Body of pancreas (tissue), 4 donors: ENCODE results near the gene GABRP.

Source experiments
- POLR2A ChIP-seq, 3 donors: fragments of 450-650 bp; IDR thresholded peaks; one replicate each; pipeline ENCODE4 v1.6.1; 2016; ENCODE audit warnings: antibody characterized with exemption in 3 of 3, mild to moderate bottlenecking in 2 of 3
- TF ChIP-seq, protein P1 (sequence below), 7 experiments: fragments of 450-650 bp in 4 of 7; fragments of 200-600 bp in 3 of 7; sonication (generic) in 3 of 7; IDR thresholded peaks; one replicate each; pipeline ENCODE4 v1.5.1; 2016 to 2019; ENCODE audit warnings: antibody characterized with exemption in 7 of 7

DNA sequence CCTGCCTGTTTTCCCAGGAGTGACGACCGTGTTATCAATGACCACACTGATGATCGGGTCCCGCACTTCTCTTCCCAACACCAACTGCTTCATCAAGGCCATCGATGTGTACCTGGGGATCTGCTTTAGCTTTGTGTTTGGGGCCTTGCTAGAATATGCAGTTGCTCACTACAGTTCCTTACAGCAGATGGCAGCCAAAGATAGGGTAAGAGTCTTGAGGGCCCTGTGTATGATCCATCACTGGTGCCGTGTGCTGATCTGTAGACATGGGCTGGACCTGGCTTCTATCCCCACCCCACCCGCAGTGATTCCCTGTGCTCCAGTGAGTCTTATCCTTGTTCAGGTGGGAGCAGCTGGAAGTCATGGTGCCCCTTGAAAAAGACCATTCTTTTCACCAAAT, 26.0 kb downstream of the GABRP start:
- TF ChIP-seq, protein P1, sequence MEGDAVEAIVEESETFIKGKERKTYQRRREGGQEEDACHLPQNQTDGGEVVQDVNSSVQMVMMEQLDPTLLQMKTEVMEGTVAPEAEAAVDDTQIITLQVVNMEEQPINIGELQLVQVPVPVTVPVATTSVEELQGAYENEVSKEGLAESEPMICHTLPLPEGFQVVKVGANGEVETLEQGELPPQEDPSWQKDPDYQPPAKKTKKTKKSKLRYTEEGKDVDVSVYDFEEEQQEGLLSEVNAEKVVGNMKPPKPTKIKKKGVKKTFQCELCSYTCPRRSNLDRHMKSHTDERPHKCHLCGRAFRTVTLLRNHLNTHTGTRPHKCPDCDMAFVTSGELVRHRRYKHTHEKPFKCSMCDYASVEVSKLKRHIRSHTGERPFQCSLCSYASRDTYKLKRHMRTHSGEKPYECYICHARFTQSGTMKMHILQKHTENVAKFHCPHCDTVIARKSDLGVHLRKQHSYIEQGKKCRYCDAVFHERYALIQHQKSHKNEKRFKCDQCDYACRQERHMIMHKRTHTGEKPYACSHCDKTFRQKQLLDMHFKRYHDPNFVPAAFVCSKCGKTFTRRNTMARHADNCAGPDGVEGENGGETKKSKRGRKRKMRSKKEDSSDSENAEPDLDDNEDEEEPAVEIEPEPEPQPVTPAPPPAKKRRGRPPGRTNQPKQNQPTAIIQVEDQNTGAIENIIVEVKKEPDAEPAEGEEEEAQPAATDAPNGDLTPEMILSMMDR (IDR thresholded peaks at IDR 0.05): peak in 6 of 7 experiments; percentile 27 to 75 (median 68)
- no peak for TF ChIP-seq POLR2A (IDR thresholded peaks at IDR 0.05)
